Measurements from ENCODE around the gene ARHGAP42.

GRCh38 chr11:100851584-100852152, 164.6 kb downstream of the ARHGAP42 start:
- TF ChIP-seq, protein P1, sequence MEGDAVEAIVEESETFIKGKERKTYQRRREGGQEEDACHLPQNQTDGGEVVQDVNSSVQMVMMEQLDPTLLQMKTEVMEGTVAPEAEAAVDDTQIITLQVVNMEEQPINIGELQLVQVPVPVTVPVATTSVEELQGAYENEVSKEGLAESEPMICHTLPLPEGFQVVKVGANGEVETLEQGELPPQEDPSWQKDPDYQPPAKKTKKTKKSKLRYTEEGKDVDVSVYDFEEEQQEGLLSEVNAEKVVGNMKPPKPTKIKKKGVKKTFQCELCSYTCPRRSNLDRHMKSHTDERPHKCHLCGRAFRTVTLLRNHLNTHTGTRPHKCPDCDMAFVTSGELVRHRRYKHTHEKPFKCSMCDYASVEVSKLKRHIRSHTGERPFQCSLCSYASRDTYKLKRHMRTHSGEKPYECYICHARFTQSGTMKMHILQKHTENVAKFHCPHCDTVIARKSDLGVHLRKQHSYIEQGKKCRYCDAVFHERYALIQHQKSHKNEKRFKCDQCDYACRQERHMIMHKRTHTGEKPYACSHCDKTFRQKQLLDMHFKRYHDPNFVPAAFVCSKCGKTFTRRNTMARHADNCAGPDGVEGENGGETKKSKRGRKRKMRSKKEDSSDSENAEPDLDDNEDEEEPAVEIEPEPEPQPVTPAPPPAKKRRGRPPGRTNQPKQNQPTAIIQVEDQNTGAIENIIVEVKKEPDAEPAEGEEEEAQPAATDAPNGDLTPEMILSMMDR (conservative IDR thresholded peaks at IDR 0.05; ENCODE audit: low read depth, low read length) = no peak
- TF ChIP-seq, protein P2, sequence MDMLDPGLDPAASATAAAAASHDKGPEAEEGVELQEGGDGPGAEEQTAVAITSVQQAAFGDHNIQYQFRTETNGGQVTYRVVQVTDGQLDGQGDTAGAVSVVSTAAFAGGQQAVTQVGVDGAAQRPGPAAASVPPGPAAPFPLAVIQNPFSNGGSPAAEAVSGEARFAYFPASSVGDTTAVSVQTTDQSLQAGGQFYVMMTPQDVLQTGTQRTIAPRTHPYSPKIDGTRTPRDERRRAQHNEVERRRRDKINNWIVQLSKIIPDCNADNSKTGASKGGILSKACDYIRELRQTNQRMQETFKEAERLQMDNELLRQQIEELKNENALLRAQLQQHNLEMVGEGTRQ (IDR thresholded peaks at IDR 0.05; ENCODE audit: low read depth, low read length) = no peak
- no peak for TF ChIP-seq POLR2A (IDR thresholded peaks at IDR 0.05; ENCODE audit: low read depth, low read length)

Data from IMR-90 (cell line).